Liver (tissue), 9 donors: Measurements from ENCODE around the gene ARHGEF28. TPM values are rescaled to one million over a fixed set of nuclear protein-coding genes. Genes with fewer than 3 reads are reported as not detected.
A peak's percentile ranks its signal among the peaks of the same experiment; 100 is the strongest.

ENCODE experiments used
- DNase-seq: peaks from one replicate; pipeline ENCODE4 v3.0.0-alpha.2; 2017; ENCODE audit warnings: low spot score
- H3K27ac ChIP-seq, 2 donors: one replicate each; pipeline ENCODE4 v1.7.0; 2013; ENCODE audit warnings: inconsistent platforms in 2 of 2, low read length in 2 of 2, control low read depth in 1 of 2, low read depth in 1 of 2, mild to moderate bottlenecking in 1 of 2
- H3K27me3 ChIP-seq, 4 donors: one replicate each; pipeline versions ENCODE4 v1.6.1 to v1.7.0; 2013; ENCODE audit warnings: low read length in 3 of 4, inconsistent platforms in 1 of 4, mild to moderate bottlenecking in 1 of 4, moderate library complexity in 1 of 4; ENCODE audit not compliant: control insufficient read depth in 4 of 4, insufficient read depth in 4 of 4
- H3K36me3 ChIP-seq, 4 donors: one replicate each; pipeline versions ENCODE4 v1.6.1 to v1.7.0; 2013; ENCODE audit warnings: low read length in 3 of 4, mild to moderate bottlenecking in 3 of 4, low read depth in 1 of 4, moderate library complexity in 1 of 4; ENCODE audit not compliant: control insufficient read depth in 4 of 4, insufficient read depth in 3 of 4
- H3K4me1 ChIP-seq, 4 donors: one replicate each; pipeline versions ENCODE4 v1.6.1 to v1.7.0; 2013; ENCODE audit warnings: low read length in 3 of 4, mild to moderate bottlenecking in 3 of 4, moderate library complexity in 1 of 4; ENCODE audit not compliant: control insufficient read depth in 4 of 4, insufficient read depth in 4 of 4
- H3K4me3 ChIP-seq, 3 donors: one replicate each; pipeline versions ENCODE4 v1.6.1 to v1.7.0; 2013; ENCODE audit warnings: low read length in 3 of 3, control low read depth in 1 of 3, low read depth in 1 of 3, mild to moderate bottlenecking in 1 of 3
- H3K9ac ChIP-seq, 2 donors: one replicate each; pipeline ENCODE4 v1.7.0; 2013; ENCODE audit warnings: low read length in 2 of 2, mild to moderate bottlenecking in 2 of 2, moderate library complexity in 2 of 2, control low read depth in 1 of 2, low read depth in 1 of 2
- H3K9me3 ChIP-seq, 4 donors: one replicate each; pipeline versions ENCODE4 v1.6.1 to v1.7.0; 2013; ENCODE audit warnings: low read length in 3 of 4; ENCODE audit not compliant: control insufficient read depth in 4 of 4
- FOXA2 ChIP-seq: IDR thresholded peaks from 2 replicates; pipeline ENCODE4 v1.6.1; 2016; ENCODE audit warnings: antibody characterized with exemption
- GABPA ChIP-seq, 2 donors: IDR thresholded peaks in 1 of 2; conservative IDR thresholded peaks in 1 of 2; 2 replicates each; pipeline ENCODE4 v1.6.1; 2016; ENCODE audit warnings: antibody characterized with exemption in 2 of 2, mild to moderate bottlenecking in 1 of 2, moderate library complexity in 1 of 2
- HNF4A ChIP-seq, 2 donors: conservative IDR thresholded peaks; 2 replicates each; pipeline ENCODE4 v1.6.1; 2016; ENCODE audit warnings: antibody characterized with exemption in 2 of 2, mild to moderate bottlenecking in 2 of 2
- JUND ChIP-seq, 2 donors: IDR thresholded peaks; 2 replicates each; pipeline ENCODE4 v1.6.1; 2016; ENCODE audit warnings: antibody characterized with exemption in 2 of 2
- NR2F2 ChIP-seq: IDR thresholded peaks from 2 replicates; pipeline ENCODE4 v1.6.1; 2016; ENCODE audit warnings: antibody characterized with exemption
- RAD21 ChIP-seq, 2 donors: IDR thresholded peaks; 2 replicates each; pipeline ENCODE4 v1.6.1; 2016; ENCODE audit warnings: antibody characterized with exemption in 2 of 2, mild to moderate bottlenecking in 2 of 2
- RXRA ChIP-seq, 2 donors: IDR thresholded peaks; 2 replicates each; pipeline ENCODE4 v1.6.1; 2017 to 2018; ENCODE audit warnings: antibody characterized with exemption in 2 of 2, mild to moderate bottlenecking in 1 of 2
- TAF1 ChIP-seq: conservative IDR thresholded peaks from 2 replicates; pipeline ENCODE4 v1.6.1; 2016; ENCODE audit warnings: antibody characterized with exemption, mild to moderate bottlenecking
- YY1 ChIP-seq: IDR thresholded peaks from 2 replicates; pipeline ENCODE4 v1.6.1; 2016; ENCODE audit warnings: antibody characterized with exemption, mild to moderate bottlenecking
- WGBS: extraction: QIAGEN DNeasy Blood & Tissue Kit; methylation state at CpG from one replicate; pipeline ENCODE4 v1.1.7; 2013; 5-methylcytosine and 5-hydroxymethylcytosine counted together
- polyA plus RNA-seq, 2 donors: library from polyadenylated mRNA; stranded (reverse) in 1 of 2; unstranded in 1 of 2; fragments of 200-250 nt in 1 of 2; fragments of >200 nt in 1 of 2; fragmentation: Nextera tagmentation in 1 of 2; extraction: Ambion mirVana in 1 of 2; gene quantifications; one replicate each; pipeline versions ENCODE4 v1.2.1 to v1.2.3, GENCODE V29; 2013 to 2015
- total RNA-seq, 2 donors: library from RNA; depleted of rRNA; stranded (reverse); fragments of >200 nt; gene quantifications; one replicate each; pipeline ENCODE4 v1.2.3, GENCODE V29; 2014
- TF ChIP-seq, protein P1 (sequence below): IDR thresholded peaks from 2 replicates; pipeline ENCODE4 v1.6.1; 2016; ENCODE audit warnings: antibody characterized with exemption
- TF ChIP-seq, protein P2 (sequence below): IDR thresholded peaks from 2 replicates; pipeline ENCODE4 v1.6.1; 2016; ENCODE audit warnings: antibody characterized with exemption, mild to moderate bottlenecking
- TF ChIP-seq, protein P3 (sequence below): fragments of 150-350 bp; IDR thresholded peaks from 2 replicates; pipeline ENCODE4 v1.5.1; 2017; ENCODE audit warnings: improper control_type of control experiment, low read depth, low read length; ENCODE audit not compliant: missing input control
- TF ChIP-seq, protein P4 (sequence below): IDR thresholded peaks from 2 replicates; pipeline ENCODE4 v1.6.1; 2016; ENCODE audit warnings: antibody characterized with exemption
- TF ChIP-seq, protein P5 (sequence below): IDR thresholded peaks from 2 replicates; pipeline ENCODE4 v1.6.1; 2016; ENCODE audit warnings: antibody characterized with exemption
- donor health status: healthy.
- donor health status: healthy.
- donor health status: healthy.
- donor health status: healthy.
- donor health status: healthy.

ARHGEF28 gene
- total and polyA plus RNA-seq, 4 donors = 1.6 to 13.9 (median 3.6) TPM

DNA sequence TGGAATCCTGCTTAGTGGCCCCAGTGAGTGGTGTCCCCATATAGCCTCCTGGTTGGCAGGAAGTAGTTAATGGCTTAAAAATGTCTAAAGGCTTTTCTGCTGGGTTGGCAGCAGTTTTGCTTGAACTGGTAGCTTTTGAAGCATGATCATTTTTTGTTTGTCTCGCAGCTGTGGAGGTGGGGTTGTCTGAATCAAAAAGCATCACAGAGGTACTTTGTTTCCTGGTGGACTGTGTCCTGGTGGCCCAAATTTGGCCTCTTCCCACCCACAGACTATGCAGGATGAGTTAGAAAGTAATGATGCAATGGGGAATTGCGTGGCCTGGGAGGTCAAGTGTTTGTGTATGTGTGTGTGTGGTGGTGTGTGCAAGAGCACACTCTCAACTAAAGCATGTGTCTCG lies 322.7 kb downstream of the ARHGEF28 start:
- no peaks in the 10 kb centered on the region for H3K9me3 ChIP-seq
- TF ChIP-seq HNF4A (conservative IDR thresholded peaks at IDR 0.05) (peak; percentile 7 to 8), JUND (IDR thresholded peaks at IDR 0.05) (no peak), RAD21 (IDR thresholded peaks at IDR 0.05) (no peak), TAF1 (no peak)
- TF ChIP-seq, protein P1, sequence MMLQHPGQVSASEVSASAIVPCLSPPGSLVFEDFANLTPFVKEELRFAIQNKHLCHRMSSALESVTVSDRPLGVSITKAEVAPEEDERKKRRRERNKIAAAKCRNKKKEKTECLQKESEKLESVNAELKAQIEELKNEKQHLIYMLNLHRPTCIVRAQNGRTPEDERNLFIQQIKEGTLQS = peak; percentile 23
- no peak overlapping the region for H3K9ac ChIP-seq
- H3K4me1 ChIP-seq = no peaks in the 10 kb centered on the region
- no peak overlapping the region for H3K4me3 ChIP-seq
- H3K27me3 ChIP-seq = no peaks in the 10 kb centered on the region
- 46% methylated on average over 3 of the region's 3 CpGs for WGBS
- H3K36me3 ChIP-seq = no peaks in the 10 kb centered on the region
- H3K27ac ChIP-seq = no peak overlapping the region
- DNase-seq = no peak

DNA sequence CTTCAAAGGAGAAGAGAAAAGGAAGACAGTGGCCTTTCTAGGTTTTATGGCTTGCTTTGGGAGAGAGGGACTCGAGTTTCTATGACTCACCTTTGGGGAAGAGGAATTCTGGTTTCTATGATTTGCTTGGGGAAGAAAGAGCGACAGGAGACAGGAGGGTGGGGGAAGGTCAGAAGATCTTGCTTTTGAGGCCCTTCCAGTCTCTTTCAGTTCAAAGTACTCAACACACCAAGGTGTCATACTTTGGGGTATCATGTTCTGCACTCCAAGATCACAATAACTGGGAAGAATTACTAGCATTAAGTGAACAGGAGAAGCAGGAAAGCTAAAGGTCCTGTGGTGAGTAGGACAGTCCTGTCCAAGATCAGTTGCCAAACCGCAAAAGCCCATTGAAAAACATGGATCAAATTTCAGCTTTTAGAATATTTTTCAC lies 324.5 kb downstream of the ARHGEF28 start:
- Histone ChIP-seq H3K9me3 (no peaks in the 10 kb centered on the region), H3K9ac (no peak overlapping the region)

More for the DNA sequence above, 324.5 kb downstream of the ARHGEF28 start:
- WGBS = 26% methylated on average over 3 of the region's 3 CpGs
- no peaks in the 10 kb centered on the region for H3K27me3 ChIP-seq
- TF ChIP-seq FOXA2 = no peak
- TF ChIP-seq JUND (IDR thresholded peaks at IDR 0.05) = no peak
- TF ChIP-seq RAD21 (IDR thresholded peaks at IDR 0.05) = no peak
- TF ChIP-seq, protein P2, sequence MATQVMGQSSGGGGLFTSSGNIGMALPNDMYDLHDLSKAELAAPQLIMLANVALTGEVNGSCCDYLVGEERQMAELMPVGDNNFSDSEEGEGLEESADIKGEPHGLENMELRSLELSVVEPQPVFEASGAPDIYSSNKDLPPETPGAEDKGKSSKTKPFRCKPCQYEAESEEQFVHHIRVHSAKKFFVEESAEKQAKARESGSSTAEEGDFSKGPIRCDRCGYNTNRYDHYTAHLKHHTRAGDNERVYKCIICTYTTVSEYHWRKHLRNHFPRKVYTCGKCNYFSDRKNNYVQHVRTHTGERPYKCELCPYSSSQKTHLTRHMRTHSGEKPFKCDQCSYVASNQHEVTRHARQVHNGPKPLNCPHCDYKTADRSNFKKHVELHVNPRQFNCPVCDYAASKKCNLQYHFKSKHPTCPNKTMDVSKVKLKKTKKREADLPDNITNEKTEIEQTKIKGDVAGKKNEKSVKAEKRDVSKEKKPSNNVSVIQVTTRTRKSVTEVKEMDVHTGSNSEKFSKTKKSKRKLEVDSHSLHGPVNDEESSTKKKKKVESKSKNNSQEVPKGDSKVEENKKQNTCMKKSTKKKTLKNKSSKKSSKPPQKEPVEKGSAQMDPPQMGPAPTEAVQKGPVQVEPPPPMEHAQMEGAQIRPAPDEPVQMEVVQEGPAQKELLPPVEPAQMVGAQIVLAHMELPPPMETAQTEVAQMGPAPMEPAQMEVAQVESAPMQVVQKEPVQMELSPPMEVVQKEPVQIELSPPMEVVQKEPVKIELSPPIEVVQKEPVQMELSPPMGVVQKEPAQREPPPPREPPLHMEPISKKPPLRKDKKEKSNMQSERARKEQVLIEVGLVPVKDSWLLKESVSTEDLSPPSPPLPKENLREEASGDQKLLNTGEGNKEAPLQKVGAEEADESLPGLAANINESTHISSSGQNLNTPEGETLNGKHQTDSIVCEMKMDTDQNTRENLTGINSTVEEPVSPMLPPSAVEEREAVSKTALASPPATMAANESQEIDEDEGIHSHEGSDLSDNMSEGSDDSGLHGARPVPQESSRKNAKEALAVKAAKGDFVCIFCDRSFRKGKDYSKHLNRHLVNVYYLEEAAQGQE = no peak
- TF ChIP-seq RXRA (IDR thresholded peaks at IDR 0.05) = no peak
- TF ChIP-seq YY1 = no peak
- TF ChIP-seq, protein P3, sequence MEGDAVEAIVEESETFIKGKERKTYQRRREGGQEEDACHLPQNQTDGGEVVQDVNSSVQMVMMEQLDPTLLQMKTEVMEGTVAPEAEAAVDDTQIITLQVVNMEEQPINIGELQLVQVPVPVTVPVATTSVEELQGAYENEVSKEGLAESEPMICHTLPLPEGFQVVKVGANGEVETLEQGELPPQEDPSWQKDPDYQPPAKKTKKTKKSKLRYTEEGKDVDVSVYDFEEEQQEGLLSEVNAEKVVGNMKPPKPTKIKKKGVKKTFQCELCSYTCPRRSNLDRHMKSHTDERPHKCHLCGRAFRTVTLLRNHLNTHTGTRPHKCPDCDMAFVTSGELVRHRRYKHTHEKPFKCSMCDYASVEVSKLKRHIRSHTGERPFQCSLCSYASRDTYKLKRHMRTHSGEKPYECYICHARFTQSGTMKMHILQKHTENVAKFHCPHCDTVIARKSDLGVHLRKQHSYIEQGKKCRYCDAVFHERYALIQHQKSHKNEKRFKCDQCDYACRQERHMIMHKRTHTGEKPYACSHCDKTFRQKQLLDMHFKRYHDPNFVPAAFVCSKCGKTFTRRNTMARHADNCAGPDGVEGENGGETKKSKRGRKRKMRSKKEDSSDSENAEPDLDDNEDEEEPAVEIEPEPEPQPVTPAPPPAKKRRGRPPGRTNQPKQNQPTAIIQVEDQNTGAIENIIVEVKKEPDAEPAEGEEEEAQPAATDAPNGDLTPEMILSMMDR = no peak
- no peak for TF ChIP-seq HNF4A (conservative IDR thresholded peaks at IDR 0.05)
- no peak for TF ChIP-seq TAF1
- TF ChIP-seq GABPA (IDR thresholded peaks at IDR 0.05 in 1 of 2, conservative IDR thresholded peaks at IDR 0.05 in 1 of 2) = no peak
- TF ChIP-seq, protein P4, sequence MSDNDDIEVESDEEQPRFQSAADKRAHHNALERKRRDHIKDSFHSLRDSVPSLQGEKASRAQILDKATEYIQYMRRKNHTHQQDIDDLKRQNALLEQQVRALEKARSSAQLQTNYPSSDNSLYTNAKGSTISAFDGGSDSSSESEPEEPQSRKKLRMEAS = no peak
- no peak for TF ChIP-seq NR2F2
- TF ChIP-seq, protein P5, sequence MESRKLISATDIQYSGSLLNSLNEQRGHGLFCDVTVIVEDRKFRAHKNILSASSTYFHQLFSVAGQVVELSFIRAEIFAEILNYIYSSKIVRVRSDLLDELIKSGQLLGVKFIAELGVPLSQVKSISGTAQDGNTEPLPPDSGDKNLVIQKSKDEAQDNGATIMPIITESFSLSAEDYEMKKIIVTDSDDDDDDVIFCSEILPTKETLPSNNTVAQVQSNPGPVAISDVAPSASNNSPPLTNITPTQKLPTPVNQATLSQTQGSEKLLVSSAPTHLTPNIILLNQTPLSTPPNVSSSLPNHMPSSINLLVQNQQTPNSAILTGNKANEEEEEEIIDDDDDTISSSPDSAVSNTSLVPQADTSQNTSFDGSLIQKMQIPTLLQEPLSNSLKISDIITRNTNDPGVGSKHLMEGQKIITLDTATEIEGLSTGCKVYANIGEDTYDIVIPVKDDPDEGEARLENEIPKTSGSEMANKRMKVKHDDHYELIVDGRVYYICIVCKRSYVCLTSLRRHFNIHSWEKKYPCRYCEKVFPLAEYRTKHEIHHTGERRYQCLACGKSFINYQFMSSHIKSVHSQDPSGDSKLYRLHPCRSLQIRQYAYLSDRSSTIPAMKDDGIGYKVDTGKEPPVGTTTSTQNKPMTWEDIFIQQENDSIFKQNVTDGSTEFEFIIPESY = no peak
- H3K36me3 ChIP-seq = no peaks in the 10 kb centered on the region
- no peak overlapping the region for H3K27ac ChIP-seq
- H3K4me1 ChIP-seq = no peaks in the 10 kb centered on the region
- H3K4me3 ChIP-seq = no peak overlapping the region
- DNase-seq = no peak
